ENCODE results near the gene ACVRL1. TPM values are rescaled to one million over a fixed set of nuclear protein-coding genes. Genes with fewer than 3 reads are reported as not detected.

The ACVRL1 gene
- polyA plus RNA-seq, 4 donors = 0.89 to 44.2 (median 10.4) TPM

- FAIRE-seq (no peak), DNase-seq (no peak)
- no peak overlapping the region for H3K4me3 ChIP-seq (ENCODE audit: low read depth in 1 of 3, low read length in 3 of 3)
- peaks cover 0 to 25% (median 6%) of the 10 kb centered on the region in 3 donors for H3K4me1 ChIP-seq (ENCODE audit: control insufficient read depth in 3 of 3, insufficient read depth in 2 of 3, low read depth in 1 of 3, low read length in 2 of 3)
- H3K9me3 ChIP-seq (ENCODE audit: control insufficient read depth in 2 of 2, insufficient read depth in 1 of 2, low read depth in 1 of 2, low read length in 1 of 2) = no peaks in the 10 kb centered on the region
- peaks cover 0 to 6% (median 0%) of the 10 kb centered on the region in 3 donors for H3K27me3 ChIP-seq (ENCODE audit: control insufficient read depth in 3 of 3, insufficient read depth in 3 of 3, low read length in 3 of 3)
- peaks cover 0 to 31% (median 0%) of the 10 kb centered on the region in 3 donors for H3K36me3 ChIP-seq (ENCODE audit: control insufficient read depth in 3 of 3, insufficient read depth in 2 of 3, low read depth in 1 of 3, low read length in 3 of 3)
- WGBS, 3 donors = 72 to 83% (median 80%) methylated on average over 25 to 30 of the region's 30 CpGs
- peak overlapping the region in 1 of 3 donors; percentile 81 for H3K27ac ChIP-seq (ENCODE audit: low read depth in 1 of 3, low read length in 2 of 3)
These were observed 6.0 kb downstream of the ACVRL1 start for GRCh38 chr12:51913071-51914033.

GRCh38 chr12:51914034-51914923 is 7.0 kb downstream of the ACVRL1 start:
- no peak for DNase-seq
- 82 to 91% (median 88%) methylated on average over 16 to 17 of the region's 17 CpGs for WGBS, 3 donors

GRCh38 chr12:51915003-51915625 is 7.8 kb downstream of the ACVRL1 start:
- Histone ChIP-seq H3K9me3 (ENCODE audit: control insufficient read depth in 2 of 2, insufficient read depth in 1 of 2, low read depth in 1 of 2, low read length in 1 of 2) (no peaks in the 10 kb centered on the region), H3K4me3 (ENCODE audit: low read depth in 1 of 3, low read length in 3 of 3) (no peak overlapping the region), H3K36me3 (ENCODE audit: control insufficient read depth in 3 of 3, insufficient read depth in 2 of 3, low read depth in 1 of 3, low read length in 3 of 3) (peaks cover 0 to 38% (median 0%) of the 10 kb centered on the region in 3 donors), H3K27me3 (ENCODE audit: control insufficient read depth in 3 of 3, insufficient read depth in 3 of 3, low read length in 3 of 3) (no peaks in the 10 kb centered on the region), H3K4me1 (ENCODE audit: control insufficient read depth in 3 of 3, insufficient read depth in 2 of 3, low read depth in 1 of 3, low read length in 2 of 3) (peaks cover 0 to 23% (median 6%) of the 10 kb centered on the region in 3 donors), H3K27ac (ENCODE audit: low read depth in 1 of 3, low read length in 2 of 3) (no peak overlapping the region)
- 53 to 75% (median 69%) methylated on average over 26 to 28 of the region's 28 CpGs for WGBS, 3 donors
- DNase-seq = no peak
- no peak for FAIRE-seq

More at GRCh38 chr12:51914034-51914923, 7.0 kb downstream of the ACVRL1 start:
- H3K36me3 ChIP-seq (ENCODE audit: control insufficient read depth in 3 of 3, insufficient read depth in 2 of 3, low read depth in 1 of 3, low read length in 3 of 3) = peaks cover 0 to 36% (median 0%) of the 10 kb centered on the region in 3 donors
- H3K9me3 ChIP-seq (ENCODE audit: control insufficient read depth in 2 of 2, insufficient read depth in 1 of 2, low read depth in 1 of 2, low read length in 1 of 2) = no peaks in the 10 kb centered on the region
- H3K27ac ChIP-seq (ENCODE audit: low read depth in 1 of 3, low read length in 2 of 3) = no peak overlapping the region
- H3K4me3 ChIP-seq (ENCODE audit: low read depth in 1 of 3, low read length in 3 of 3) = no peak overlapping the region
- H3K4me1 ChIP-seq (ENCODE audit: control insufficient read depth in 3 of 3, insufficient read depth in 2 of 3, low read depth in 1 of 3, low read length in 2 of 3) = peaks cover 0 to 23% (median 6%) of the 10 kb centered on the region in 3 donors
- H3K27me3 ChIP-seq (ENCODE audit: control insufficient read depth in 3 of 3, insufficient read depth in 3 of 3, low read length in 3 of 3) = no peaks in the 10 kb centered on the region
- FAIRE-seq = no peak

GRCh38 chr12:51915951-51916350 is 8.6 kb downstream of the ACVRL1 start:
- Histone ChIP-seq H3K9me3 (ENCODE audit: control insufficient read depth in 2 of 2, insufficient read depth in 1 of 2, low read depth in 1 of 2, low read length in 1 of 2) (no peaks in the 10 kb centered on the region), H3K27me3 (ENCODE audit: control insufficient read depth in 3 of 3, insufficient read depth in 3 of 3, low read length in 3 of 3) (no peaks in the 10 kb centered on the region), H3K27ac (ENCODE audit: low read depth in 1 of 3, low read length in 2 of 3) (no peak overlapping the region), H3K36me3 (ENCODE audit: control insufficient read depth in 3 of 3, insufficient read depth in 2 of 3, low read depth in 1 of 3, low read length in 3 of 3) (peaks cover 0 to 39% (median 0%) of the 10 kb centered on the region in 3 donors), H3K4me1 (ENCODE audit: control insufficient read depth in 3 of 3, insufficient read depth in 2 of 3, low read depth in 1 of 3, low read length in 2 of 3) (peaks cover 0 to 21% (median 6%) of the 10 kb centered on the region in 3 donors), H3K4me3 (ENCODE audit: low read depth in 1 of 3, low read length in 3 of 3) (no peak overlapping the region)
- 95% methylated on average over 11 of the region's 11 CpGs for WGBS, 3 donors
- no peak for DNase-seq
- no peak for FAIRE-seq

- DNase-seq (no peak), FAIRE-seq (no peak)
- 76 to 86% (median 82%) methylated on average over 10 of the region's 10 CpGs for WGBS, 3 donors
- peak overlapping the region in 1 of 3 donors; percentile 45 for H3K27ac ChIP-seq (ENCODE audit: low read depth in 1 of 3, low read length in 2 of 3)
- H3K9me3 ChIP-seq (ENCODE audit: control insufficient read depth in 2 of 2, insufficient read depth in 1 of 2, low read depth in 1 of 2, low read length in 1 of 2) = no peaks in the 10 kb centered on the region
- no peaks in the 10 kb centered on the region for H3K27me3 ChIP-seq (ENCODE audit: control insufficient read depth in 3 of 3, insufficient read depth in 3 of 3, low read length in 3 of 3)
- H3K36me3 ChIP-seq (ENCODE audit: control insufficient read depth in 3 of 3, insufficient read depth in 2 of 3, low read depth in 1 of 3, low read length in 3 of 3) = peaks cover 0 to 39% (median 0%) of the 10 kb centered on the region in 3 donors
- no peak overlapping the region for H3K4me3 ChIP-seq (ENCODE audit: low read depth in 1 of 3, low read length in 3 of 3)
- H3K4me1 ChIP-seq (ENCODE audit: control insufficient read depth in 3 of 3, insufficient read depth in 2 of 3, low read depth in 1 of 3, low read length in 2 of 3) = peaks cover 0 to 13% (median 3%) of the 10 kb centered on the region in 3 donors
These were observed 9.8 kb downstream of the ACVRL1 start for GRCh38 chr12:51917041-51917590.

- Histone ChIP-seq H3K4me3 (ENCODE audit: low read depth in 1 of 3, low read length in 3 of 3) (no peak overlapping the region), H3K27me3 (ENCODE audit: control insufficient read depth in 3 of 3, insufficient read depth in 3 of 3, low read length in 3 of 3) (no peaks in the 10 kb centered on the region), H3K4me1 (ENCODE audit: control insufficient read depth in 3 of 3, insufficient read depth in 2 of 3, low read depth in 1 of 3, low read length in 2 of 3) (peaks cover under 1 to 17% (median 2%) of the 10 kb centered on the region in 3 donors), H3K27ac (ENCODE audit: low read depth in 1 of 3, low read length in 2 of 3) (peak overlapping the region in 1 of 3 donors; percentile 12), H3K36me3 (ENCODE audit: control insufficient read depth in 3 of 3, insufficient read depth in 2 of 3, low read depth in 1 of 3, low read length in 3 of 3) (peaks cover 0 to 39% (median 0%) of the 10 kb centered on the region in 3 donors), H3K9me3 (ENCODE audit: control insufficient read depth in 2 of 2, insufficient read depth in 1 of 2, low read depth in 1 of 2, low read length in 1 of 2) (no peaks in the 10 kb centered on the region)
- WGBS, 3 donors = 17 to 38% (median 30%) methylated on average over 16 of the region's 16 CpGs
- FAIRE-seq (no peak), DNase-seq (peak in 1 of 2 donors; percentile 21)
These were observed 10.6 kb downstream of the ACVRL1 start for GRCh38 chr12:51917746-51918453.

- DNase-seq = no peak
- Histone ChIP-seq H3K36me3 (ENCODE audit: control insufficient read depth in 3 of 3, insufficient read depth in 2 of 3, low read depth in 1 of 3, low read length in 3 of 3) (peaks cover 0 to 35% (median 0%) of the 10 kb centered on the region in 3 donors), H3K4me1 (ENCODE audit: control insufficient read depth in 3 of 3, insufficient read depth in 2 of 3, low read depth in 1 of 3, low read length in 2 of 3) (peaks cover 2 to 28% (median 2%) of the 10 kb centered on the region in 3 donors), H3K9me3 (ENCODE audit: control insufficient read depth in 2 of 2, insufficient read depth in 1 of 2, low read depth in 1 of 2, low read length in 1 of 2) (no peaks in the 10 kb centered on the region), H3K27me3 (ENCODE audit: control insufficient read depth in 3 of 3, insufficient read depth in 3 of 3, low read length in 3 of 3) (no peaks in the 10 kb centered on the region), H3K27ac (ENCODE audit: low read depth in 1 of 3, low read length in 2 of 3) (no peak overlapping the region), H3K4me3 (ENCODE audit: low read depth in 1 of 3, low read length in 3 of 3) (no peak overlapping the region)
- WGBS, 3 donors = 85 to 96% (median 88%) methylated on average over 2 of the region's 2 CpGs
- no peak for FAIRE-seq
These were observed 12.7 kb downstream of the ACVRL1 start for GRCh38 chr12:51920046-51920445.
